NCI-H2196 (cell line): Measurements from ENCODE around the gene ST6GALNAC3.

Experiments
- DNase-seq: peaks from one replicate; lab custom pipeline; 2025; ENCODE audit not compliant: unreplicated experiment; lab: John Stamatoyannopoulos, UW

ST6GALNAC3 gene

DNA sequence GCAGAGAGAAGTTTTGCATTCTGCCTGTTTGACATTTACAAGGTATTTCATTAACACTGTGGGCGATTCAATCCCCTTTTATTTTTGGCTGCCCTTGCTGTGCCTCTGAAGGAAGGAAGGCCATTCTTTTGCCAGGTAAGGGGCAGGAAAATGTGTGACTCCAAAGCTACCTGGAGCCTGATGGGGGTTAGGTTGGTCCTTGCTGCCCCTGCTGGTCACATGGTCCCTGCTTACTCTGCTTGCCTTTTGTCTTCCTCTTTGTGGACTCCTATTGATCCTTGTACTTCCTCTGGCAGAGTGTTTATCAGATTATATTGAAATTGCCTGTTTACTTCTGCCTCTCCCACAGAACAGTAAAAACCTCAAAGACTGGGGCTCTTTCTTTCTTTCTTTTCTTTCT lies 65.7 kb downstream of the ST6GALNAC3 start:
- DNase-seq, result no peak

DNA sequence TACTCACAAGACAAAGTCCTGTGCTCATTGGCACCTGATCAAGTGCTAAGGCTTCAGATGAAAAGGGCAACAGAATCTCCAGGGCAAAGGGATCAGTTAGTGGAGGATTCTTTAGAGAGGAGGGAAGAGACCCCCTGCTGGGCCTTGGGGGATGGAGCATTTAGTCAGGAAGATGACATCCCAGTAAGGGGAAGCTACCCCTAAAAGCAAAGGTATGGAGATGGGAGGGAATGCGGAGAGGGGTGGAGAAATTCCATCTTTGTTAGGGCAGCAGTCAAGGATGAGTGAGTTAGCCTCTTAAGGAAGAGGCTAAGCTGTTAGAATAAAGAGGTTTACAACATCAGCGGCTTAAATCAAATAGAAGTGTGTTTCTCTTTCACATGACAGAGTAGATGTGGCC lies 67.4 kb downstream of the ST6GALNAC3 start:
- no peak for DNase-seq

DNA sequence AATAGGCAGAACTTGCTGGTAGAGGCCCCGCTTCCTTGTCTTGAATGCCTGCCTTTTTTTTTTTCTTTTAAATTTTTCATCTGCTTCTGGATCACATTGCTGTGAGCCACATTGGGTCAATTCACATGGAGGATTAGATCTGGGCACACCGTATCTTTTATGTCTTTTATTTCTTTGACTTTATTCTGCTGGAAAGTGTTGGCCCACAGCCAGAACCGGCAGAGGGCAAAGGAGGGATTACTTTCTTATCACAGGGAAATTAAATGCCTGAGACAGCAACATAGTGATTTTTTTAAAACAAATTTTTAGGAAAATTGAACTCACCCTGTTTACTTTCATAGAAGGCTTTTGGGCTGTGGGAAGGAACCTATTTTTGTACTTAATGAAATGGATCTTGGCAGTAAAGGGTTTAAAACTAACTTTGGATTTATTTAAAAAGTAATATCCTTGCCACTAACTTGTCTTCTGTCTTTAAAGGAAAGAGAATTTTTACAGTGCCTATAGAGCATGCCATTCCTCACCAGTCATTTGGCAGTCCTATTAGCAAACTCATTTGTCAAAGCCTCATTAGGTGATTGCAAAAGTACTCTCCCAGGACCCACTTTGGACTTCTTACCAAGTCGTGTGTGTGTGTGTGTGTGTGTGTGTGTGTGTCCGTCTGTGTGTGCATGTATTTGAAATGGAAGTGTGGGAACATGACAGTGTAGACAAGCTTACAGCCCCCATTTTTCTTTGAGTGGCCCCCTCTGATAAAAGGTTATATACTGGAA lies 68.4 kb downstream of the ST6GALNAC3 start:
- DNase-seq, result no peak

DNA sequence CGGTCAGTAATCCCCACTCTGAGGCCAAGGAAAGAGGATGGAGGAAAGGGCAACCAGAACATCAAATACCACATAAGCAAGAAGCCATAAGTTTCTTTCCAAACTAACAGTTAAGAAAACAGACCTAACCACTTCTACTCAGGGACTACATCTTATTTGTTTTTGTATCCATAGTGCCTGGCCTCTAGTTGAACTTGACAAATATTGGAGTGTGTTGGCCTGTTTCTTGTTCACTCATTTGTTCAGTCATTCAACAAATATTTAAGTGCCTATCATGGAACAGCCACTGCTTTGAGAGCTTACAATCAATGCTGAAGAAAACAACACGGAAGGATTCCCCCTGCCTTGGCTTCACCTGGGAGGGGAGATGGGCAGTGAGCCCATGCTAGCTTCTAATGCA lies 69.7 kb downstream of the ST6GALNAC3 start:
- no peak for DNase-seq

DNA sequence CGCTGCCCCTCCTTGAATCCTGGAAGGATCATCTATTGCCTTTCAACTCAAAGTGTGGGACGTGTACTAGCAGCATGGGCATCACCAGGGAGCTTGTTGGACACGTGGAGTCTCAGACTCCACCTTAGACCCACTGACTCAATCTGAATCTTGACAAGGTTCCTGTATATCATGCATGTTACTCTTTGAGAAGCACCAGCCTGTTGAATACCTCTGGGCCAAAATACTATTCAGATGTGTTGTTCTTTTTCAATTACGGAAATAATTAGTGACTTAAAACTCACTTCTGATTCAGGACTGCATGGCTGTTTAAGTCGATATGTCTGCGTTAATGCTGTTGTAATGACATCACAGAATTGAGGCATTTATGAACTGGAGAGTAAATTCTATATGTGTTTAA lies 70.8 kb downstream of the ST6GALNAC3 start:
- DNase-seq, result no peak

DNA sequence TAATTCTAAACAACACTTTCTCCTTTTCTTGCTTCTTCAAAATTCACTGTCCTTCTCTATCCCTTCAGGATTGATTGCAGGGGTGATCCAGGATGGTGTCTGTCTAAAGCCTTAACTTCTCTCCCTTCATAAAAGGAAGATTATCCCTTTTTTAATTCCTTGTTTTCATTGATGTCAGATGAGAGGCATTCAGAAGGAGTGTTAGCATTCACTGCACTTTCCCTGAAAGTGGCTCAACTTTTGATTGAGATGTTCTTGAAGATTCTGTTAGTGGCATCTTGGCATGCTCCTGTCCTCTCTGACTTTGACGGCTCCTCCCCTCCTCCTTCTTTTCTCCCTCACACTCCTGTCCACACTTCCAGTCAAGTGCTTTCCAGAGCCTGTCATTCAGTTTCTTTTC lies 71.6 kb downstream of the ST6GALNAC3 start:
- DNase-seq, result no peak

DNA sequence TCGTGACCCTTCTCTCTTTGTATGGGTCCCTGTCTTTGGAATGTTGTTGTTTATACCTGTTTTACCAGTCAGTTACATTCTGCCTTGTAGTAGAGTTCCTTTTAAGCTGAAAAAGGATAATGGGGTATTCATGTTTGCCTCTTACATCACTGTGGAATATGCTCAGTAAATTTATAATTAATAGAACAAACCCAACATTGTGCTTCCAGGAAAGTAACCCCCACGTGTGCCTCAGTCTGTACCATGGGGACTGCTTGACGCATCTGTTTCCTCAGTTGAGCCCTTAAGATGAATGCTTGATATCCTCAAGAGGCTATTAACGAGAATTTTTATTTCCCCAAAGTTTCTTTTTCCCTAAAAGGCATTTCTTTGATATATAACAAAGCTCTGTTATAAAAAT lies 73.4 kb downstream of the ST6GALNAC3 start:
- DNase-seq, result no peak

DNA sequence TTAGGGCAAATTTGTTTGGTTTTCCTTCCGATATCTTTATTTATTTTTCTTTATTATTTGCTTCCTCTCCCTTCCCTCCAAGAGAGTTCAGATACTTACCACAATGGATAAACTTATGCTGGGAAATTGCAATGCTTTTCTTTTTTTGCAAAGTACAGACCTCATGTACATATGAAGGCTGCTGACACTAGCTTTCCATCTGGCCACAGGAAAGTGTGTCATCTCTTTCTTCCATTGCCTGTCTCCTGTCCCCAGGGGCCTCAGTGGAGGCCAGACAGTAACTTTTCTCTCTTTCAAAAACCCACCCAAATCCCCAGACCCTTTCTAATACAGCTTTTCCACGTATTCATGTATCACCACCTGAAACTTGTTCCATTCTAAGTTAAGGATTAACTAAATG lies 73.9 kb downstream of the ST6GALNAC3 start:
- no peak for DNase-seq

DNA sequence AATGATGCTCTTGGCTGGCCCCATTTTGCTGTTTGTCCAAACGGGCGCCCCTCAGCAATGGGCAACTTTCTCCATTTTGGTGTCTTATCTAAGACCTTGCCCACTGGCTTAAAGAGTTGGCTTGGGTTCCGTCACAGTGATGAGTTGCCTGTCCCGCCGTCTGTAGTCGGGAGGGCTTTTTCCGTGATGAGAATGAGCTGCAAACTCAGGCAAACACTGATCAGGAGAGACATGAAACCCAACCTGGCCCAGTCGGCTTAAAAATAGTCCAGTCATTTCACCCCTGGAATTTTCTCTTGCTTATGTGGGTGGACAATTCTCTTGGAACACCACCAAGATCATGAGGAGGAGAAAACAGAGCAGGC lies 79.3 kb downstream of the ST6GALNAC3 start:
- no peak for DNase-seq

DNA sequence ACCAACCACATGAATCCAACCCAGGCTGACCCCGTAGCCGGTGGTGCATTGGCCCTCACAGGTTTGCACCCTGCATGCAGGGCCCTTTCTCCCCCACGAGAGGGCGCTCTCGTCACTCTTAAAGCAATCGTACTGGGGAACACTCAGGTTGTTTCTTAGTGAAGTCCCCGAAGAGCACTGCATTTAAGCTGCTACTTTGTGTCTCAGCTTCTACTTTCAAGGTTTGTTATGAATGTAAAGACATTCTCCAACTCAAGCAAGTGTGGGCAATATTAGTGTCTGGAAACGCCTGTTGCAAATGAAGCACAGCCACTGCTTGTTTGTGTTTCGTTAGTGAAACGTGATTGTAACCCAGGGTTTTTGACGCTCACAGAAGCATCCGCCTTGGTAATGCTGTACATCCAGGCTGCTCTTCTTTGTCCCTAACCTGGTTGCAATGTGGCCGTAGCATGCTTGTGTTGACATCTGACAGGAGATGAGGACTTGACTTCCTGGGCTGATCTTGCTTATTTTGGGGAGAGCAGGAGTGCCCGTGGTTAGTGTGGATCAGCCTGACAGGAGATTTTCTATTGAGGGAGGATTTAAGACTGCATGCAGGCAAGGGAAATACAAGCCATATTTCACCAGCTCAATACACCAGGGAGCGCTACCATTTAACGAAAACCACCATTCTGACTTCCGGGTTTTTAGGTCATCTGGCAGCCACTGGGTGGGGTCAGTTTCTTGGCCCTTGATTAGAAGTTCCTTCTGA lies 79.8 kb downstream of the ST6GALNAC3 start:
- peak; percentile 69 for DNase-seq

DNA sequence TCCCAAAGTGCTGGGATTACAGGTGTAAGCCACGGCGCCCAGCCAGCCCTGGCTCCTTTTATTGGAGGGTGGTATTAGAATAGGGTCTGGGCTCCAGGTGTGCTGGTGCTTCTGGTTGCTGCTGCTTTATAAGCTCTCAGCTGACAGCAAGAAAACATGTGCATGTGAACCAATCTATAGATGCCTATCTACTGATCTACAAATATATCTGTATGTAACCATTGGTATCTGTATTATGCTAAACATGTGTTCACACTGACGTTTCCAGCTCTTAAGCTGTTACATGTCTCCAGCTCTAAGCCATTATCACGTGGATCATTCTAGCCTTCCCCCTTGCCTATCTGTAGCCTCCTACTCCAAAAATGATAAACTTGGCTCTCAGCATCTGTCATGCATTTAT lies 82.4 kb downstream of the ST6GALNAC3 start:
- DNase-seq, result no peak

DNA sequence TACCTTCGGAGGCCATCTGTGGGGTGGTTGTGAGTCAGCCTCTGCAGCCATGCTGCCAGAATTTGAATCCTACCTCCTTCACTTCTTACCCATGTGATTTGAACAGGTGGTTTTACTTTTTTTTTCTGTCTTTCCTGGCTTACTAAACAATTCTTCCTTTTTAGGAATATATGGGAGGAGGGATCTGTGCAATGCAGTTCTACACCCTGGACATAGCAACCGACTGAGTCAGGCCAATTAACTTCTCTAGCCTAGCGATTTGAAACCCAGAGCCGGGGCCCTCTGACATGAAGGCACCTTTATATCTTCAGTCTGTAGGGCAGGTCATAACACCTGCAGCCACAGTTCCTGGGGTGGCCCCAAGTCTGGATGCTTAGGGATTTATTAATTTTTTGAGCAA lies 83.6 kb downstream of the ST6GALNAC3 start:
- no peak for DNase-seq

DNA sequence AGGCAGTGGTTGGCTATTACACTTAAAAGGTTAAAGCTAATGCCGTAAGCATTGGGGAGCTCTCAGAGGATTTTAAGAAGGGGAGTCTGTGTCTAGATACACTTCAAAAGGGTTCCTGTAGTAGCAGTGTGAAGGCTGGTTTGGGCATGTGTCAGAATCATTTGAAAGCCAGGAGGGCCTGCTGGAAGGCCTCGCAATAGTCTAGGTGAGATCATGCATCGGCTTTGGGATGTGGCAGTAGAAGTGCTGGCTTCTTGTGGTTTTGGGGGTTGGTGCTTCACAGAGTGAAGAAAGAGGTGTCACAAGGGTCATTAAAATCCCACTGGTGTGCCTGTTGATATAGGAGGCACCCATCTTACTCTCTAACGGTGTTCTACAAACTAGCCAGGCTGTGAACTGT lies 85.7 kb downstream of the ST6GALNAC3 start:
- no peak for DNase-seq

DNA sequence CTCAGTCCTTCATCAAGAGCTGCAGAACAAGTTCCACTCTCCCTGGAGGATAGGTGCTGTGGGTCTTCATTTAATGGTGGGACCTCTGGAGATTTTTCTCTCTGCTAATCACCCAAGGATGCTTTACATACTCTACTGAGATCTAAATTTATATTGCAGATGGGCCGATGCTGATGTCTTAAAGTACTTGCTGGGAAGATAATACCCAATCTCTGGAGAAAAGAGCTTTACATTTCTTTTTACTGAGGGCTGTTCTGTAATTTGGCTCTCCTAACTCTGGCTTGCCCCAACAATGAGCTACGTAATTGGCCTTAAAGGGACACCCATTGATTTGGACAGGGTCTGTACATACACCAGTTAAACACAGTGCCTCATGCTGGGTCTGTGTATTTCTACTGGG lies 86.9 kb downstream of the ST6GALNAC3 start:
- DNase-seq, result no peak

DNA sequence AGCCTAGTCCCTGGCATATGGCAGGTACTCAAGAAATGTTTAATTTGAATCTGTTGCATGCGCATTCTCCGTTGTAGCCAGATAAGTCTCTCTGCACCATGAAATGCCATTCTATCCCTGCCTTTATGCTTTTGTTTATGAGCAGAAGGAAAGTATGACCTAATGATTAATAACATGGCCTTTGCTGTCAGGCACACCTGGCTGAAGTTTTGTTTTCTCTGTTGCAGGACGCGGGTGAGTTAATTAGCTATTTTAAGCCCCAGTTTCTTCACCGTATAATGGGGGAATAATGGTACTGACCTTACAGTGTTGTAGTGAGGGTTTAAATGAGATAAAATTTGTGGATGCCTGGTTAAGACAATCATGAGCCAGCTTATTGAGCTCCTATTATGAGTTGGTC lies 87.7 kb downstream of the ST6GALNAC3 start:
- DNase-seq, result no peak

DNA sequence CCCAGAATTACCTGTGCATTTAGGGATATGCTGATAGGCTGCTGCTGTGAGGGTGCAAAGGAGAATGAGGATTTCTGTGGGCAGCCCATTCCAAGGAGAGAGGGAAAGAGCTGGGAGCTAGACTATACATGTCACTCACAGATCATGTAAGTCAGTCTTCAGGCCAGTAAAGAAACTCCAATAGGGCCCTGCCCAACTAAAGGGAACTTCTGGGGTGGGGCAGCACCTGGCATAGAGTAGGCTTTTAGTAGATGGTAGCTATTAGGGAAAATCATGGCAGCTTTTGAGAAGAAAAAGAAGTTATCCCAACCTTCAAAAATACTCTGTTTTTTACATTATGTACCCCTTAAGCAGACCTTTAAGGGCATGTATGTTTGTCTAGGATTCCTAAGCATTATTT lies 89.6 kb downstream of the ST6GALNAC3 start:
- DNase-seq, result no peak

DNA sequence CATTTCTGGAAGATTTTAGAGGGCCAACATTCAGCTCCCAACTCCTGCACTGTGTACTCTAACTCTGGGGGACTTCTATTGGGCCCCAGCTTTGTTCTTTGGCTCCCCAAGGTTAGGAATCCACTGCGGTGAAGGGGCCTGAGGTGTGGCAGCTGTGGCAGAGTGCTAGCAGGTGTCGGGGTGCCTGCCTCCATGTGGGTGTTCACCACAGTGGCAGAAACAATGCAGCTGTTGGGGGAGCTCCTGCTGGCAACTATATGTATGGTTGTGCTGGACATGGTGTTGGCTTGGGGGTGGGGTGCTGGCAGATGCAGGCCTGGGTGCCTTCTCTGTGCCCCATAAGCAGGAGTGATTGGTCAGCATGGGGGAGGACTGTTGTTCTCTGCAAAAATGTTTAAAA lies 95.5 kb downstream of the ST6GALNAC3 start:
- DNase-seq, result no peak

DNA sequence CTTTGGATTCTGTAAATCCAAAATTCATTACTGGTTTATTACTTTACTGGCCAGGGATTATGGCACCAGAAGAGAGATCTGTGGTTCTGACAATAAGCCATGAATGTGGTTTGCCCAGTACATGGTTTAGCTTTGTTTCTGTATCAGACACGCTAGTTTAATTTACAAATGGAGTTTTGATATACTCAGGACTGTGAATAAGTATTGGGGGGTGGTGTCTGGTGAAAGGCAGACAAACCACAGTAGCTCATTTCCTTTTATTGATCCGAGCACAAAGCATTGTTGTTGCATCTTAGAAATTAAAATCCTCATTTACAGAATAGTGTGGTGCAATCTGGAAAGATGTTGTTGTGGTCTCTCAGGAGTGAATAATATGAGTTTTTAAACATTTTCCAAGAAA lies 96.0 kb downstream of the ST6GALNAC3 start:
- DNase-seq, result no peak

DNA sequence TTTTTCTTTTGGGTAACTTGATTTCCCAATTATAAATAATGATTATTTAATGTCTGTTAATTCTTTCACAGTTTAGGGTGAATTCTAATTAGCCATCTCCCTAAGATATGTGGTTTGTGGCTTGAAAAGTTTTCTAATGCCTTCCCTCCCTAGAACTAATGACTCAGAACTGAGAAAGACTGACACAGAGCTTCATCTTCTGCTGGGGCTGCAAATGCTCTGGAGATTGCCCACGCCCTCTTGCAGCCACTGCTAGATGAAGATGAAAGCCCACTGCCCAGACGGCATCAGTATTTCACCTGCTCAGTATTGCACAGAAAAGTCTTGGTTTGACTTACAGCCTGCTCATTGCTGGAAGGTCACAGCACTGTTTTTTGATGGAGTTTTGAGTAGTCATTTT lies 101.5 kb downstream of the ST6GALNAC3 start:
- no peak for DNase-seq

DNA sequence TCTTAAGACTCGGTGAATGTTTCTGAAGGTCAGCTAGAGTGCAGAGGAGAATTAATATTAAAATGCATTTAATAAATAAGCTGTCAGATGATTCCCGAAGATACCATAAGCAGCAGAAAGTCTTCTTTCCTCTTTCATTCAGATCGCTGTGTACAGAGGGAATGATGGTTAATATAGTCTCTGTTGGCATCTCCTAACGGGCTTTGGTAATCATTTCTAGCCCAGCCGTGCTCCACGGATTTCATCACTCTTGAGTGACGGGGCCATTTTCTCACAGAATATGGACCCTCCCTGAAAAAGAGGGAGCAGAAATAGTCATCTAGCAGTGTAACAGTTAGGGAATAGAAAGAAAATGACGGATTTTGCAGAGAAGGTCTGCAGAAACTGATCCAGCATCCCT lies 103.1 kb downstream of the ST6GALNAC3 start:
- DNase-seq, result no peak

DNA sequence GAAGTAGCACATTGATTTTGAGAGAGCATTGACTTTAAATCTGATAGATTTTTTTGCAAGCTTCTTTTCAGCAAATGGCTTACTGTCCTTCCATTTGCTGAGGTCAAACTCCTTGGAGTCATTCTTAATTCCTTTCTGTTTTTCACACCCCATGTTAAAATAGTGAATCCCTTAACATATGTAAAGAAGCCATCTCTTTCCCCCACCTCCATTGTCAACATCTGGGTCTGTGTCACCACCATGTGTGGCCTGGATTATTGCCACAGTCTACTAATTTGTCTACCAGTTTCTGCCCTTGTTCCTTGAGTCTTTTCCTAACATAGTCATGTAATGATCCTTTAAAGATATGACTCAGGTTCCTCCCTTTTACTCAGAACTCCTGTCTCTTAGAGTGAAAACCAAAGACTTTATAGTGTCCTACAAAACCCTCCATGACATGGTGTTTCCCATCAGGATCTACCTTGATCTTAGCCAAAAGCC lies 104.7 kb downstream of the ST6GALNAC3 start:
- DNase-seq, result no peak

DNA sequence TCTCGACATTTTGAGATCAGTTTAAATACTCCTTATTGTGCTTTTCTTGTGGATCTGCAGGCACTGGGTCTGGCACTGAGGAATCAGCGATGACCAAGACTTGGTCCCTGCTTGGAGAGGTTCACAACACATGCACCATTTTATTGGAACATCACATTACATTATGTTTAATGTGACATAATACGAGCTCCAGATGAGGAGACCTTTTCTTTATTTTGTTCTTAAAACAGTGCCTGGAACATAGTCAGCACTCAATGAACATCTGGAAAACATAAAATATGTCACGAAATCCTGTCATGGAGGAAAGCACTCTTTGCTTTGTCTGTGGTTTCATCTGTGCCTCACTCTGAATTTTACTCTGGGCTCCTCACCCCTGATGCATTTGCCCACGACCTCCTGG lies 110.7 kb downstream of the ST6GALNAC3 start:
- DNase-seq, result no peak
